DMS 273 treated with DMSO at 0.1 percent for 48 hours (cell line): ENCODE data around the gene CRHBP.
"Not testable (repeated sequence)": the region's sequence is repeated elsewhere in the genome, so short reads cannot be mapped to it uniquely, and the experiment has no call there.

Experiments used
- DNase-seq: peaks from one replicate; lab custom pipeline; 2025; lab: John Stamatoyannopoulos, UW

The CRHBP gene

GRCh38 chr5:76958991-76959767 lies 6.3 kb downstream of the CRHBP start:
- DNase-seq: no peak

- no peak for DNase-seq
Measured at GRCh38 chr5:76960004-76960625, 7.3 kb downstream of the CRHBP start.

- DNase-seq: no peak
Measured at GRCh38 chr5:76964060-76964459, 11.2 kb downstream of the CRHBP start.

- no peak for DNase-seq
Measured at GRCh38 chr5:76971511-76971910, 18.7 kb downstream of the CRHBP start.

GRCh38 chr5:76972689-76973088 lies 19.8 kb downstream of the CRHBP start:
- no peak for DNase-seq

- DNase-seq: no peak
Measured at GRCh38 chr5:76974785-76975184, 21.9 kb downstream of the CRHBP start.

- no peak for DNase-seq
Measured at GRCh38 chr5:76978869-76979268, 26.0 kb downstream of the CRHBP start.

- DNase-seq: no peak
Measured at GRCh38 chr5:76980518-76981144, 27.8 kb downstream of the CRHBP start.

GRCh38 chr5:76982450-76982849 lies 29.6 kb downstream of the CRHBP start:
- DNase-seq: no peak

- no peak for DNase-seq
Measured at GRCh38 chr5:76983468-76983867, 30.6 kb downstream of the CRHBP start.

GRCh38 chr5:76986825-76987526 lies 34.1 kb downstream of the CRHBP start:
- no peak for DNase-seq

- DNase-seq: no peak
Measured at GRCh38 chr5:76990899-76991459, 38.1 kb downstream of the CRHBP start.

- DNase-seq: not testable (repeated sequence)
Measured at GRCh38 chr5:76993436-76993835, 40.6 kb downstream of the CRHBP start.

- DNase-seq: no peak
Measured at GRCh38 chr5:76994337-76994736, 41.5 kb downstream of the CRHBP start.

GRCh38 chr5:76998251-76998650 lies 45.4 kb downstream of the CRHBP start:
- not testable (repeated sequence) for DNase-seq

- no peak for DNase-seq
Measured at GRCh38 chr5:76999451-76999850, 46.6 kb downstream of the CRHBP start.

GRCh38 chr5:77003246-77003645 lies 50.4 kb downstream of the CRHBP start:
- DNase-seq: no peak

GRCh38 chr5:77006124-77006523 lies 53.3 kb downstream of the CRHBP start:
- DNase-seq: no peak

- no peak for DNase-seq
Measured at GRCh38 chr5:77008413-77008812, 55.6 kb downstream of the CRHBP start.

- no peak for DNase-seq
Measured at GRCh38 chr5:77010243-77010642, 57.4 kb downstream of the CRHBP start.

- no peak for DNase-seq
Measured at GRCh38 chr5:77011498-77011897, 58.7 kb downstream of the CRHBP start.

GRCh38 chr5:77012601-77013000 lies 59.8 kb downstream of the CRHBP start:
- no peak for DNase-seq
